Suprapubic skin (tissue), 4 donors: ENCODE measurements around the gene ERMN. TPM values are rescaled to one million over a fixed set of nuclear protein-coding genes. Genes with fewer than 3 reads are reported as not detected.
"Not testable (repeated sequence)": the region's sequence is repeated elsewhere in the genome, so short reads cannot be mapped to it uniquely, and the experiment has no call there.

ENCODE experiments used
- DNase-seq, 2 donors: peaks; one replicate each; pipeline ENCODE4 v3.0.0-alpha.2; 2019; ENCODE audit warnings: low spot score in 2 of 2
- H3K27ac ChIP-seq: fragments of 200-600 bp; sonication (generic); one replicate; pipeline ENCODE4 v1.5.1; 2019
- H3K27me3 ChIP-seq: fragments of 200-600 bp; sonication (generic); one replicate; pipeline ENCODE4 v1.5.1; 2019
- H3K36me3 ChIP-seq: fragments of 200-600 bp; sonication (generic); one replicate; pipeline ENCODE4 v1.5.1; 2019
- H3K4me1 ChIP-seq: fragments of 200-600 bp; sonication (generic); one replicate; pipeline ENCODE4 v1.5.1; 2019
- H3K4me3 ChIP-seq: fragments of 200-600 bp; sonication (generic); one replicate; pipeline ENCODE4 v1.5.1; 2019; ENCODE audit warnings: mild to moderate bottlenecking
- H3K9me3 ChIP-seq: fragments of 200-600 bp; sonication (generic); one replicate; pipeline ENCODE4 v1.5.1; 2019
- CTCF ChIP-seq, 2 donors: fragments of 200-600 bp in 1 of 2; fragments of 450-650 bp in 1 of 2; sonication (generic) in 1 of 2; IDR thresholded peaks; one replicate each; pipeline ENCODE4 v1.5.1; 2016 to 2019; ENCODE audit warnings: antibody characterized with exemption in 2 of 2, mild to moderate bottlenecking in 1 of 2, moderate library complexity in 1 of 2
- EP300 ChIP-seq: sonication (generic); formaldehyde crosslinking; IDR thresholded peaks from one replicate; pipeline ENCODE4 v1.6.1; 2017; ENCODE audit warnings: antibody characterized with exemption
- POLR2A ChIP-seq, 2 donors: fragments of 450-650 bp; IDR thresholded peaks; one replicate each; pipeline ENCODE4 v1.6.1; 2017; ENCODE audit warnings: antibody characterized with exemption in 2 of 2, mild to moderate bottlenecking in 2 of 2, moderate library complexity in 2 of 2
- POLR2AphosphoS5 ChIP-seq, 3 donors: sonication (generic); formaldehyde crosslinking; IDR thresholded peaks; one replicate each; pipeline ENCODE4 v1.6.1; 2017; ENCODE audit warnings: antibody characterized with exemption in 3 of 3
- WGBS: methylation state at CpG from one replicate; pipeline ENCODE4 v1.1.5; 2018; 5-methylcytosine and 5-hydroxymethylcytosine counted together
- total RNA-seq, 4 donors: library from RNA; depleted of rRNA; stranded (reverse); fragments of >200 nt; gene quantifications; one replicate each; pipeline ENCODE4 v1.1.0, GENCODE V29; 2016

Gene ERMN
- total RNA-seq: under 1 TPM in 1 of 4 donors, not detected in 3; 0.72 TPM

GRCh38 chr2:157325786-157326185 is at the start of gene ERMN:
ERMN (minus strand) TSS chr2:157325824; CDS start chr2:157325642, 182 bp downstream.
- Histone ChIP-seq H3K9me3 (no peaks in the 10 kb centered on the region), H3K36me3 (no peaks in the 10 kb centered on the region), H3K4me3 (no peak within 1 kb of the TSS), H3K4me1 (no peaks in the 10 kb centered on the region), H3K27ac (no peak within 1 kb of the TSS), H3K27me3 (no peaks in the 10 kb centered on the region)
- DNase-seq: no peak
- TF ChIP-seq CTCF (IDR thresholded peaks at IDR 0.05) (no peak), EP300 (no peak), POLR2AphosphoS5 (IDR thresholded peaks at IDR 0.05) (no peak), POLR2A (IDR thresholded peaks at IDR 0.05) (no peak)

GRCh38 chr2:157375384-157375783 is 49.8 kb upstream of the ERMN start:
- Histone ChIP-seq H3K4me3 (no peak overlapping the region), H3K36me3 (no peaks in the 10 kb centered on the region), H3K9me3 (no peaks in the 10 kb centered on the region), H3K4me1 (no peaks in the 10 kb centered on the region), H3K27ac (no peak overlapping the region), H3K27me3 (no peaks in the 10 kb centered on the region)
- DNase-seq: no peak
- TF ChIP-seq POLR2AphosphoS5 (IDR thresholded peaks at IDR 0.05) (no peak), POLR2A (IDR thresholded peaks at IDR 0.05) (no peak), CTCF (IDR thresholded peaks at IDR 0.05) (no peak), EP300 (no peak)
- WGBS: 85% methylated on average over 1 of the region's 1 CpG

GRCh38 chr2:157368508-157368907 is 42.9 kb upstream of the ERMN start:
- whole genome bisulfite sequencing: 92% methylated on average over 21 of the region's 25 CpGs
- not testable (repeated sequence) for H3K27me3 ChIP-seq, H3K9me3 ChIP-seq, DNase-seq, H3K27ac ChIP-seq, H3K4me1 ChIP-seq, H3K36me3 ChIP-seq, H3K4me3 ChIP-seq

GRCh38 chr2:157367704-157368103 is 42.1 kb upstream of the ERMN start:
- 49% methylated on average over 1 of the region's 1 CpG for WGBS
- DNase-seq: no peak
- Histone ChIP-seq H3K27ac (no peak overlapping the region), H3K36me3 (no peaks in the 10 kb centered on the region), H3K27me3 (no peaks in the 10 kb centered on the region), H3K4me1 (no peaks in the 10 kb centered on the region), H3K4me3 (no peak overlapping the region), H3K9me3 (no peaks in the 10 kb centered on the region)
- TF ChIP-seq POLR2A (IDR thresholded peaks at IDR 0.05) (no peak), EP300 (no peak), POLR2AphosphoS5 (IDR thresholded peaks at IDR 0.05) (no peak), CTCF (IDR thresholded peaks at IDR 0.05) (no peak)

- no peak for TF ChIP-seq POLR2A (IDR thresholded peaks at IDR 0.05)
- Histone ChIP-seq H3K4me1 (no peaks in the 10 kb centered on the region), H3K9me3 (no peaks in the 10 kb centered on the region), H3K4me3 (no peak overlapping the region), H3K36me3 (no peaks in the 10 kb centered on the region), H3K27ac (no peak overlapping the region), H3K27me3 (no peaks in the 10 kb centered on the region)
- 50% methylated on average over 2 of the region's 2 CpGs for WGBS
- DNase-seq: no peak
Measured at GRCh38 chr2:157364257-157364974, 38.8 kb upstream of the ERMN start.

- no peak for TF ChIP-seq POLR2A (IDR thresholded peaks at IDR 0.05)
- no peak for TF ChIP-seq POLR2AphosphoS5 (IDR thresholded peaks at IDR 0.05)
- no peak for TF ChIP-seq EP300
- no peak for TF ChIP-seq CTCF (IDR thresholded peaks at IDR 0.05)
- Histone ChIP-seq H3K27ac (no peak overlapping the region), H3K36me3 (no peaks in the 10 kb centered on the region), H3K4me3 (no peak overlapping the region), H3K4me1 (no peaks in the 10 kb centered on the region), H3K9me3 (no peaks in the 10 kb centered on the region), H3K27me3 (no peaks in the 10 kb centered on the region)
- no peak for DNase-seq
- WGBS: 25% methylated on average over 2 of the region's 2 CpGs
Measured at GRCh38 chr2:157363612-157364101, 38.0 kb upstream of the ERMN start.
